Left ventricle myocardium inferior (tissue), 1 donor: ENCODE data around the gene NCF4. TPM values are rescaled to one million over a fixed set of nuclear protein-coding genes. Genes with fewer than 3 reads are reported as not detected.

Experiments
- DNase-seq: peaks from one replicate; pipeline ENCODE4 v3.0.0-alpha.2; 2020
- H3K27ac ChIP-seq: fragments of 200-600 bp; replicated peaks from 2 replicates; pipeline ENCODE4 v1.8.0; 2021
- H3K27me3 ChIP-seq: fragments of 200-600 bp; 2 replicates; pipeline ENCODE4 v1.8.0; 2021; ENCODE audit warnings: low read depth
- H3K36me3 ChIP-seq: fragments of 200-600 bp; 2 replicates; pipeline ENCODE4 v1.8.0; 2021
- H3K4me1 ChIP-seq: fragments of 200-600 bp; 2 replicates; pipeline ENCODE4 v1.8.0; 2021
- H3K4me3 ChIP-seq: fragments of 200-600 bp; 2 replicates; pipeline ENCODE4 v1.8.0; 2021; ENCODE audit warnings: mild to moderate bottlenecking, moderate library complexity
- H3K9me3 ChIP-seq: fragments of 200-600 bp; replicated peaks from 2 replicates; pipeline ENCODE4 v1.8.0; 2021
- intact Hi-C: fragments of 100-400 bp; cut with micrococcal nuclease; formaldehyde crosslinking; loops from one replicate; pipeline ENCODE4 v1.11.0; 2022
- total RNA-seq: library from RNA; stranded (reverse); fragmentation: NEBNext Ultra II Directional; extraction: Animal tissue kit (Norgen Biotek cat#: 25700); gene quantifications from one replicate; pipeline ENCODE4 v1.2.1, GENCODE V29; 2021
- TF ChIP-seq, protein P1 (sequence below): fragments of 200-600 bp; IDR thresholded peaks from 2 replicates; pipeline ENCODE4 v1.8.0; 2021; ENCODE audit warnings: antibody characterized with exemption, mild to moderate bottlenecking, borderline replicate concordance
- donor health status: DM: no; HTN: yes; CAD: no; lungs with severe emphysema.

Gene NCF4
- total RNA-seq, 1 donor from 2014 or later, result 5.5 TPM

DNA sequence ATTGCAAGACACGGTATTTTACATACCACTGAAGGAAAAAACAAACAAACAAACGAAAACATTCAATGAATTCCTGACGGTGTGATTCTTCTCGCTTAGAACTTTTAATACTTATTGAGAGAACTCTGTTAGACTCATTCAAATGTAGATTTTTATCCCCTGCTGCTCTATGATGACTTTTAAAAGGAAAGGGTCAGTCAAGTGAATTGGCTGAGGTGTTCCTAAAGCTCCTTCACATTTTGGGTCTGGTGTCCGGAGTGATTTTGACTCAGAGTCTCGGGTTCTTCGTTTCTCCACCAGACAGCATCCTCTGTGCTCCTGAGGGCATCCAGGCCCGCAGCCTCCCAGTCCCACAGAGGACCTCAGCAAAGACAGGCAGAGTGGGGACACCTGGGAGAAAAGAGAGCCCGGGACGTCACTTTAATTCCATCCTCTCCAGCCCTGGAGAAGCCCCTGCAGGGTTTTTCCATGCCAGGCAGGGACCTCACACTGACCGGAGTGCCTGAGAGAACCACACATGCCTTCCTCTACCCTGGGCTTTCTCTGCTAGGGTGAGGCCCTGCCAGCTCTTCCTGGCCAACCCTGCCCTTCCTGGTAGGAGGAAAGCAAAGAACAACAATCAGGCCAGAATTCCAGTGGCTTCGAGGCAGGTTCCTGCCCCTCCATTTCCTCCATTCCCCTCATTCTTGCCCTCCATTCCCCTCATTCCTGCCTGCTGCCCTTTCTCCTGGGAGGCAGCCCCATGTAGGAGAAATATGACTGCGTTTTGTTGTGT lies 51.3 kb downstream of the NCF4 start:
- no peak overlapping the region for H3K27ac ChIP-seq
- H3K4me1 ChIP-seq, result no peaks in the 10 kb centered on the region
- TF ChIP-seq, protein P1, sequence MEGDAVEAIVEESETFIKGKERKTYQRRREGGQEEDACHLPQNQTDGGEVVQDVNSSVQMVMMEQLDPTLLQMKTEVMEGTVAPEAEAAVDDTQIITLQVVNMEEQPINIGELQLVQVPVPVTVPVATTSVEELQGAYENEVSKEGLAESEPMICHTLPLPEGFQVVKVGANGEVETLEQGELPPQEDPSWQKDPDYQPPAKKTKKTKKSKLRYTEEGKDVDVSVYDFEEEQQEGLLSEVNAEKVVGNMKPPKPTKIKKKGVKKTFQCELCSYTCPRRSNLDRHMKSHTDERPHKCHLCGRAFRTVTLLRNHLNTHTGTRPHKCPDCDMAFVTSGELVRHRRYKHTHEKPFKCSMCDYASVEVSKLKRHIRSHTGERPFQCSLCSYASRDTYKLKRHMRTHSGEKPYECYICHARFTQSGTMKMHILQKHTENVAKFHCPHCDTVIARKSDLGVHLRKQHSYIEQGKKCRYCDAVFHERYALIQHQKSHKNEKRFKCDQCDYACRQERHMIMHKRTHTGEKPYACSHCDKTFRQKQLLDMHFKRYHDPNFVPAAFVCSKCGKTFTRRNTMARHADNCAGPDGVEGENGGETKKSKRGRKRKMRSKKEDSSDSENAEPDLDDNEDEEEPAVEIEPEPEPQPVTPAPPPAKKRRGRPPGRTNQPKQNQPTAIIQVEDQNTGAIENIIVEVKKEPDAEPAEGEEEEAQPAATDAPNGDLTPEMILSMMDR, result no peak
- H3K9me3 ChIP-seq, result no peaks in the 10 kb centered on the region
- intact Hi-C loops, result no loop called here
- H3K27me3 ChIP-seq, result peaks cover 31% of the 10 kb centered on the region
- H3K4me3 ChIP-seq, result no peak overlapping the region
- DNase-seq, result no peak
- H3K36me3 ChIP-seq, result no peaks in the 10 kb centered on the region

- intact Hi-C loops, result no loop called here
- H3K27ac ChIP-seq, result peak overlapping the region; percentile 48
- H3K4me1 ChIP-seq, result no peaks in the 10 kb centered on the region
- no peaks in the 10 kb centered on the region for H3K36me3 ChIP-seq
- TF ChIP-seq, protein P1, result no peak
- H3K4me3 ChIP-seq, result peak overlapping the region; percentile 51
- peaks cover 31% of the 10 kb centered on the region for H3K27me3 ChIP-seq
- H3K9me3 ChIP-seq, result no peaks in the 10 kb centered on the region
- DNase-seq, result no peak
These were observed 52.1 kb downstream of the NCF4 start for GRCh38 chr22:36912694-36913426.

- Histone ChIP-seq H3K27me3 (peaks cover 31% of the 10 kb centered on the region), H3K36me3 (no peaks in the 10 kb centered on the region), H3K4me3 (peak within 1 kb of the TSS; percentile 51), H3K4me1 (no peaks in the 10 kb centered on the region), H3K9me3 (peaks cover 3% of the 10 kb centered on the region), H3K27ac (peak within 1 kb of the TSS; percentile 48)
- TF ChIP-seq, protein P1, result no peak
- peak; percentile 43 for DNase-seq
- intact Hi-C loops, result no loop called here
These were observed 52.9 kb downstream of the NCF4 start, which contains the start of gene CSF2RB for GRCh38 chr22:36913427-36914389. Gene CSF2RB (plus strand): TSS chr22:36913628. CDS start chr22:36922208, 8,580 bp downstream.

DNA sequence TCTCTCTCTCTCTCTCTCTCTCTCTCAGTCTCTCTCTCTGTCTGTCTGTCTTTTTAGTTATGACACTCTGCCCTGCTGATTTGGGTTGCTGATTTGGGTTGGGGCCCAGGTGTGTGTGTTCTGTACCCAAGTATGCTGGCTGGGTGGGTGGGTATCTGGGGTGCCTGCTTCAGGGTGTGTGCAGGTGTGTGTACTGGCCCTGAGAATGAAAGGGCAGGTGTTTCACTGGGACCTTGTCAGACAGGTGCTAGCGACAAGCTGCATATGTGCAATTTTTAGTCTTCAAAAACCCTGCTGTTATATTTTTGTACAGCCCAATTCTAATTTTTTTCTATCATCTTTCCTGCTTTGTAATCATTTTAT lies 53.6 kb downstream of the NCF4 start:
- Histone ChIP-seq H3K27me3 (peaks cover 34% of the 10 kb centered on the region), H3K27ac (no peak overlapping the region), H3K9me3 (peaks cover 8% of the 10 kb centered on the region), H3K4me3 (peak overlapping the region; percentile 51), H3K4me1 (no peaks in the 10 kb centered on the region), H3K36me3 (no peaks in the 10 kb centered on the region)
- intact Hi-C loops, result no loop called here
- DNase-seq, result no peak
- TF ChIP-seq, protein P1, result no peak

DNA sequence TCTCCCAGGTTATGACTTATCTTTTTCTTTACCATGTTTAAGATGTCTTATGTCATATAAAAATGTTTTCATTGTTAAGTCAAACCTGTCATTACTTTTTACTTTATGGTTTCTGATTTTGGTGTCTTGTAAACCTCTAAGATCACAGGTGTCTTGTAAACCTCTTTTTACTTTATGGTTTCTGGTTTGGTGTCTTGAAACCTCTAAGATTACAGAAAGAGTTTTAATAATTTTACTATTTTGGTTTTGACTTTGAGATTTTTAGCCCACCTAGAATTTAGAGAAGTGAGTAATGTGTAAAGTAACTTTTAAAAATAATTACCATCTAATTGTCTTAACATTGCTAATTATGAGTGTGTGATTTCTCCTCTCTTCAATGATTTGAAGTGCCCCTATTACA lies 55.2 kb downstream of the NCF4 start:
- Histone ChIP-seq H3K9me3 (peaks cover 8% of the 10 kb centered on the region), H3K4me1 (no peaks in the 10 kb centered on the region), H3K27me3 (peaks cover 27% of the 10 kb centered on the region), H3K4me3 (no peak overlapping the region), H3K36me3 (no peaks in the 10 kb centered on the region), H3K27ac (no peak overlapping the region)
- no peak for DNase-seq
- intact Hi-C loops, result no loop called here
- TF ChIP-seq, protein P1, result no peak
